HUES6 (cell line): Measurements from ENCODE around the gene FAM13C.

Experiments used
- H3K27ac ChIP-seq: 2 replicates; pipeline ENCODE4 v1.7.0; 2013; ENCODE audit warnings: low read depth, mild to moderate bottlenecking, low read length, inconsistent platforms
- H3K27me3 ChIP-seq: 2 replicates; pipeline ENCODE4 v1.6.1; 2013; ENCODE audit warnings: low read length; ENCODE audit not compliant: control insufficient read depth, insufficient read depth
- H3K36me3 ChIP-seq: 2 replicates; pipeline ENCODE4 v1.6.1; 2013; ENCODE audit warnings: low read length; ENCODE audit not compliant: control insufficient read depth, insufficient read depth
- H3K4me1 ChIP-seq: 2 replicates; pipeline ENCODE4 v1.6.1; 2013; ENCODE audit warnings: low read length; ENCODE audit not compliant: control insufficient read depth, insufficient read depth
- H3K4me3 ChIP-seq: 2 replicates; pipeline ENCODE4 v1.5.1; 2013; ENCODE audit warnings: low read depth, low read length
- H3K9ac ChIP-seq: one replicate; pipeline ENCODE4 v1.6.1; 2013; ENCODE audit warnings: mild to moderate bottlenecking, low read length
- H3K9me3 ChIP-seq: 2 replicates; pipeline ENCODE4 v1.6.1; 2013; ENCODE audit warnings: low read depth, low read length; ENCODE audit not compliant: control insufficient read depth, insufficient read depth

Gene FAM13C

GRCh38 chr10:59279476-59279875 lies 82.9 kb downstream of the FAM13C start:
- Histone ChIP-seq H3K27ac (no peak overlapping the region), H3K4me1 (peaks cover 13% of the 10 kb centered on the region), H3K36me3 (no peaks in the 10 kb centered on the region), H3K9ac (no peak overlapping the region), H3K9me3 (no peaks in the 10 kb centered on the region), H3K4me3 (no peak overlapping the region), H3K27me3 (no peaks in the 10 kb centered on the region)

- no peaks in the 10 kb centered on the region for H3K9me3 ChIP-seq
- no peaks in the 10 kb centered on the region for H3K4me1 ChIP-seq
- no peak overlapping the region for H3K27ac ChIP-seq
- no peaks in the 10 kb centered on the region for H3K36me3 ChIP-seq
- no peaks in the 10 kb centered on the region for H3K27me3 ChIP-seq
- H3K9ac ChIP-seq: no peak overlapping the region
- no peak overlapping the region for H3K4me3 ChIP-seq
These were observed 85.4 kb downstream of the FAM13C start for GRCh38 chr10:59276919-59277318.

- no peaks in the 10 kb centered on the region for H3K9me3 ChIP-seq
- no peak overlapping the region for H3K9ac ChIP-seq
- H3K4me1 ChIP-seq: no peaks in the 10 kb centered on the region
- H3K36me3 ChIP-seq: no peaks in the 10 kb centered on the region
- H3K27me3 ChIP-seq: no peaks in the 10 kb centered on the region
- H3K4me3 ChIP-seq: no peak overlapping the region
- H3K27ac ChIP-seq: no peak overlapping the region
These were observed 86.2 kb downstream of the FAM13C start for GRCh38 chr10:59276133-59276532.

GRCh38 chr10:59273445-59273844 lies 88.9 kb downstream of the FAM13C start:
- Histone ChIP-seq H3K9ac (no peak overlapping the region), H3K4me1 (no peaks in the 10 kb centered on the region), H3K27ac (no peak overlapping the region), H3K9me3 (no peaks in the 10 kb centered on the region), H3K4me3 (no peak overlapping the region), H3K36me3 (no peaks in the 10 kb centered on the region), H3K27me3 (no peaks in the 10 kb centered on the region)

- Histone ChIP-seq H3K9me3 (no peaks in the 10 kb centered on the region), H3K9ac (no peak overlapping the region), H3K27ac (no peak overlapping the region), H3K4me3 (no peak overlapping the region), H3K27me3 (no peaks in the 10 kb centered on the region), H3K4me1 (no peaks in the 10 kb centered on the region), H3K36me3 (no peaks in the 10 kb centered on the region)
These were observed 90.3 kb downstream of the FAM13C start for GRCh38 chr10:59272061-59272460.

- H3K36me3 ChIP-seq: no peaks in the 10 kb centered on the region
- no peaks in the 10 kb centered on the region for H3K27me3 ChIP-seq
- no peak overlapping the region for H3K27ac ChIP-seq
- no peaks in the 10 kb centered on the region for H3K9me3 ChIP-seq
- H3K9ac ChIP-seq: no peak overlapping the region
- H3K4me3 ChIP-seq: no peak overlapping the region
- H3K4me1 ChIP-seq: no peaks in the 10 kb centered on the region
These were observed 91.2 kb downstream of the FAM13C start for GRCh38 chr10:59271160-59271559.

- Histone ChIP-seq H3K9ac (no peak overlapping the region), H3K4me3 (no peak overlapping the region), H3K4me1 (no peaks in the 10 kb centered on the region), H3K36me3 (no peaks in the 10 kb centered on the region), H3K27me3 (no peaks in the 10 kb centered on the region), H3K27ac (no peak overlapping the region), H3K9me3 (no peaks in the 10 kb centered on the region)
These were observed 91.9 kb downstream of the FAM13C start for GRCh38 chr10:59270492-59270891.

GRCh38 chr10:59269651-59270050 lies 92.7 kb downstream of the FAM13C start:
- Histone ChIP-seq H3K27ac (no peak overlapping the region), H3K4me1 (no peaks in the 10 kb centered on the region), H3K4me3 (no peak overlapping the region), H3K9me3 (no peaks in the 10 kb centered on the region), H3K36me3 (no peaks in the 10 kb centered on the region), H3K9ac (no peak overlapping the region), H3K27me3 (no peaks in the 10 kb centered on the region)

- Histone ChIP-seq H3K27ac (no peak overlapping the region), H3K9me3 (no peaks in the 10 kb centered on the region), H3K4me1 (no peaks in the 10 kb centered on the region), H3K9ac (no peak overlapping the region), H3K36me3 (no peaks in the 10 kb centered on the region), H3K27me3 (no peaks in the 10 kb centered on the region), H3K4me3 (no peak overlapping the region)
These were observed 93.9 kb downstream of the FAM13C start for GRCh38 chr10:59268460-59268859.

GRCh38 chr10:59266321-59266720 lies 96.0 kb downstream of the FAM13C start:
- Histone ChIP-seq H3K4me1 (no peaks in the 10 kb centered on the region), H3K36me3 (no peaks in the 10 kb centered on the region), H3K4me3 (no peak overlapping the region), H3K27me3 (no peaks in the 10 kb centered on the region), H3K9me3 (no peaks in the 10 kb centered on the region), H3K9ac (no peak overlapping the region), H3K27ac (no peak overlapping the region)

GRCh38 chr10:59265141-59265540 lies 97.2 kb downstream of the FAM13C start:
- H3K36me3 ChIP-seq: no peaks in the 10 kb centered on the region
- no peaks in the 10 kb centered on the region for H3K9me3 ChIP-seq
- H3K27me3 ChIP-seq: no peaks in the 10 kb centered on the region
- H3K4me1 ChIP-seq: no peaks in the 10 kb centered on the region
- H3K9ac ChIP-seq: no peak overlapping the region
- H3K27ac ChIP-seq: no peak overlapping the region
- H3K4me3 ChIP-seq: no peak overlapping the region

GRCh38 chr10:59258890-59259289 lies 103.5 kb downstream of the FAM13C start:
- Histone ChIP-seq H3K9me3 (no peaks in the 10 kb centered on the region), H3K4me3 (no peak overlapping the region), H3K36me3 (no peaks in the 10 kb centered on the region), H3K27me3 (no peaks in the 10 kb centered on the region), H3K27ac (no peak overlapping the region), H3K9ac (no peak overlapping the region), H3K4me1 (no peaks in the 10 kb centered on the region)
